Tibial nerve (tissue), 4 donors: ENCODE measurements around the gene PXDN. TPM values are rescaled to one million over a fixed set of nuclear protein-coding genes. Genes with fewer than 3 reads are reported as not detected.

Source experiments
- DNase-seq, 2 donors: peaks; one replicate each; pipeline ENCODE4 v3.0.0-alpha.2; 2019; ENCODE audit warnings: low spot score in 2 of 2
- H3K27ac ChIP-seq, 4 donors: fragments of 200-600 bp; sonication (generic) in 3 of 4; one replicate each; pipeline ENCODE4 v1.5.1; 2017 to 2019; ENCODE audit warnings: mild to moderate bottlenecking in 1 of 4
- H3K27me3 ChIP-seq, 2 donors: fragments of 200-600 bp; sonication (generic) in 1 of 2; one replicate each; pipeline versions ENCODE4 v1.5.1 to v1.6.0; 2017 to 2019
- H3K36me3 ChIP-seq, 3 donors: fragments of 200-600 bp; sonication (generic); one replicate each; pipeline ENCODE4 v1.5.1; 2018 to 2019
- H3K4me1 ChIP-seq, 4 donors: fragments of 200-600 bp; sonication (generic) in 3 of 4; one replicate each; pipeline ENCODE4 v1.5.1; 2017 to 2019
- H3K4me3 ChIP-seq, 4 donors: fragments of 200-600 bp; sonication (generic) in 3 of 4; one replicate each; pipeline ENCODE4 v1.5.1; 2017 to 2019; ENCODE audit warnings: mild to moderate bottlenecking in 1 of 4, moderate library complexity in 1 of 4
- H3K9me3 ChIP-seq, 4 donors: fragments of 200-600 bp; sonication (generic) in 3 of 4; one replicate each; pipeline ENCODE4 v1.5.1; 2017 to 2019
- EP300 ChIP-seq, 2 donors: sonication (generic); formaldehyde crosslinking; IDR thresholded peaks; one replicate each; pipeline ENCODE4 v1.6.1; 2017; ENCODE audit warnings: antibody characterized with exemption in 2 of 2, mild to moderate bottlenecking in 1 of 2
- POLR2A ChIP-seq, 2 donors: fragments of 450-650 bp; IDR thresholded peaks; one replicate each; pipeline ENCODE4 v1.6.1; 2017; ENCODE audit warnings: antibody characterized with exemption in 2 of 2, mild to moderate bottlenecking in 2 of 2, moderate library complexity in 2 of 2
- WGBS, 2 donors: methylation state at CpG; one replicate each; pipeline ENCODE4 v1.1.5; 2018; 5-methylcytosine and 5-hydroxymethylcytosine counted together
- total RNA-seq, 4 donors: library from RNA; depleted of rRNA; stranded (reverse); fragments of >200 nt; gene quantifications; one replicate each; pipeline ENCODE4 v1.1.0, GENCODE V29; 2016
- TF ChIP-seq, protein P1 (sequence below), 5 experiments: fragments of 200-600 bp in 3 of 5; fragments of 450-650 bp in 2 of 5; sonication (generic) in 3 of 5; IDR thresholded peaks; one replicate each; pipeline ENCODE4 v1.5.1; 2016 to 2019; ENCODE audit warnings: antibody characterized with exemption in 5 of 5, mild to moderate bottlenecking in 3 of 5, moderate library complexity in 2 of 5

Gene PXDN
- total RNA-seq, 4 donors from 2014 or later = 40.4 to 72.6 (median 52.4) TPM

- no peaks in the 10 kb centered on the region for H3K27me3 ChIP-seq
- H3K9me3 ChIP-seq = no peaks in the 10 kb centered on the region
- H3K4me1 ChIP-seq = peaks cover 0 to 26% (median 5%) of the 10 kb centered on the region in 4 donors
- 90 to 94% methylated on average over 22 to 23 of the region's 25 CpGs for WGBS, 2 donors
- no peak for DNase-seq
- peaks cover 0 to 68% (median 0%) of the 10 kb centered on the region in 3 donors for H3K36me3 ChIP-seq
- TF ChIP-seq POLR2A (IDR thresholded peaks at IDR 0.05) (no peak), EP300 (IDR thresholded peaks at IDR 0.05) (no peak)
- TF ChIP-seq, protein P1, sequence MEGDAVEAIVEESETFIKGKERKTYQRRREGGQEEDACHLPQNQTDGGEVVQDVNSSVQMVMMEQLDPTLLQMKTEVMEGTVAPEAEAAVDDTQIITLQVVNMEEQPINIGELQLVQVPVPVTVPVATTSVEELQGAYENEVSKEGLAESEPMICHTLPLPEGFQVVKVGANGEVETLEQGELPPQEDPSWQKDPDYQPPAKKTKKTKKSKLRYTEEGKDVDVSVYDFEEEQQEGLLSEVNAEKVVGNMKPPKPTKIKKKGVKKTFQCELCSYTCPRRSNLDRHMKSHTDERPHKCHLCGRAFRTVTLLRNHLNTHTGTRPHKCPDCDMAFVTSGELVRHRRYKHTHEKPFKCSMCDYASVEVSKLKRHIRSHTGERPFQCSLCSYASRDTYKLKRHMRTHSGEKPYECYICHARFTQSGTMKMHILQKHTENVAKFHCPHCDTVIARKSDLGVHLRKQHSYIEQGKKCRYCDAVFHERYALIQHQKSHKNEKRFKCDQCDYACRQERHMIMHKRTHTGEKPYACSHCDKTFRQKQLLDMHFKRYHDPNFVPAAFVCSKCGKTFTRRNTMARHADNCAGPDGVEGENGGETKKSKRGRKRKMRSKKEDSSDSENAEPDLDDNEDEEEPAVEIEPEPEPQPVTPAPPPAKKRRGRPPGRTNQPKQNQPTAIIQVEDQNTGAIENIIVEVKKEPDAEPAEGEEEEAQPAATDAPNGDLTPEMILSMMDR (IDR thresholded peaks at IDR 0.05) = no peak
- H3K27ac ChIP-seq = no peak overlapping the region
- no peak overlapping the region for H3K4me3 ChIP-seq
Observed at GRCh38 chr2:1639086-1639858, 105.0 kb downstream of the PXDN start.

- TF ChIP-seq POLR2A (IDR thresholded peaks at IDR 0.05) (no peak), EP300 (IDR thresholded peaks at IDR 0.05) (no peak)
- TF ChIP-seq, protein P1 (IDR thresholded peaks at IDR 0.05) = no peak
- peaks cover 0 to 26% (median 5%) of the 10 kb centered on the region in 4 donors for H3K4me1 ChIP-seq
- DNase-seq = no peak
- H3K4me3 ChIP-seq = no peak overlapping the region
- H3K27me3 ChIP-seq = no peaks in the 10 kb centered on the region
- WGBS, 2 donors = 67 to 77% methylated on average over 9 to 11 of the region's 11 CpGs
- H3K9me3 ChIP-seq = no peaks in the 10 kb centered on the region
- H3K27ac ChIP-seq = no peak overlapping the region
- peaks cover 0 to 71% (median 0%) of the 10 kb centered on the region in 3 donors for H3K36me3 ChIP-seq
Observed at GRCh38 chr2:1638281-1638860, 105.9 kb downstream of the PXDN start.

DNA sequence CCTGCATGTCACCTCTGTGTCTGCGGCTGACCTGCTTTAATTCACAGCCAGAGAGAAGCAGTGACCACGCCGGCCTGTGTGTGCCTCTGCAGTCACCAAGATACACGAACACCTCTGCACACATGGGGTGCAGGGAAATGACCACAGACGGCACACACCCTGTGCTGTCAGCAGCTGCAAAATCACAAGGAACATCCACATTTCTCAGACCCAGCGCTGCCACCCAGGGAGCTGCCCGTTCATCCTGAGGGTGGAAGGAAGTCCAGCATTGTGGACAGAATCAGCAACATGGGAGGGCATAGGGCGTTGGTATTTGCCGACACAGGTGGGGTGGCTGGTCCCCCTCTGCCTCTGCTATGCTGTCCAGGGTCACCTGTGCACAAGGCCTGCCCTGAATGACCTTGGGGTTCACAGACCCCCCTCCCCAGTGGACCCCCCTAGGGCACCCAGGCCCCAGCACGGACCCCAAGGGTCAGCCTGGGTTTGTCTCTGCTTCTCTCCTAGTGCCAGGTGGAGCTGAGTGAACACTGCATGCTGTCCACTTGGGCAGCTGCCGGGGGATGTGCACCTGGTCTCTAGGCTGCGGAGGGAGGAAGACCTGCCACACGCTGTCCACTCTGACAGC is 107.4 kb downstream of the PXDN start:
- TF ChIP-seq, protein P1 (IDR thresholded peaks at IDR 0.05) = no peak
- TF ChIP-seq EP300 (IDR thresholded peaks at IDR 0.05) (no peak), POLR2A (IDR thresholded peaks at IDR 0.05) (no peak)
- H3K27me3 ChIP-seq = no peaks in the 10 kb centered on the region
- WGBS, 2 donors = 68 to 69% methylated on average over 12 to 13 of the region's 13 CpGs
- H3K36me3 ChIP-seq = peaks cover 0 to 76% (median 0%) of the 10 kb centered on the region in 3 donors
- H3K27ac ChIP-seq = no peak overlapping the region
- DNase-seq = peak in 1 of 2 donors; percentile 11
- H3K4me3 ChIP-seq = no peak overlapping the region
- H3K4me1 ChIP-seq = peaks cover 0 to 11% (median 0%) of the 10 kb centered on the region in 4 donors
- H3K9me3 ChIP-seq = no peaks in the 10 kb centered on the region

- H3K36me3 ChIP-seq = peaks cover 0 to 87% (median 0%) of the 10 kb centered on the region in 3 donors
- no peak overlapping the region for H3K4me3 ChIP-seq
- WGBS, 2 donors = 80 to 94% methylated on average over 10 to 11 of the region's 11 CpGs
- no peaks in the 10 kb centered on the region for H3K9me3 ChIP-seq
- H3K27ac ChIP-seq = no peak overlapping the region
- peaks cover 0 to 1% (median 0%) of the 10 kb centered on the region in 4 donors for H3K4me1 ChIP-seq
- H3K27me3 ChIP-seq = no peaks in the 10 kb centered on the region
- no peak for DNase-seq
- TF ChIP-seq POLR2A (IDR thresholded peaks at IDR 0.05) = no peak
- TF ChIP-seq, protein P1 (IDR thresholded peaks at IDR 0.05) = no peak
- TF ChIP-seq EP300 (IDR thresholded peaks at IDR 0.05) = no peak
Observed at GRCh38 chr2:1635823-1636222, 108.5 kb downstream of the PXDN start.
